K562 (cell line): ENCODE data around the gene SHROOM3. TPM values are rescaled to one million over a fixed set of nuclear protein-coding genes. Genes with fewer than 3 reads are reported as not detected.
A peak's percentile ranks its signal among the peaks of the same experiment; 100 is the strongest.

Experiments
- ATAC-seq: fragments of 200-7000 bp; cut with Tn5 transposase; 3 replicates; pipeline ENCODE4 v1.9.1; 2020; ENCODE audit warnings: moderate library complexity
- BruUV-seq: library from RNA; stranded (reverse); fragments of 400-500 nt; replicated peaks from 2 replicates; lab custom pipeline; 2021; lab: Mats Ljungman, UMichigan
- CTCF ChIA-PET: fragments of 300-600 bp; formaldehyde crosslinking; extraction: SDS; loops from one replicate; lab custom pipeline; 2021; ENCODE audit warnings: low intra/inter-chr PET ratio; lab: Yijun Ruan, JAX
- POLR2A ChIA-PET: fragments of 300-600, 350-650 bp; sonication (Branson Sonifier 250); formaldehyde crosslinking; extraction: SDS; loops from one replicate; lab custom pipeline; 2021; ENCODE audit warnings: antibody characterized with exemption, inconsistent platforms; lab: Yijun Ruan, JAX
- DNase-seq, 4 experiments: peaks; one replicate each; pipeline versions ENCODE4 v3.0.0 to v3.0.0-alpha.2; 2011 to 2018; ENCODE audit warnings: low spot score in 3 of 4, mixed read lengths in 3 of 4; ENCODE audit errors: extremely low read depth in 1 of 4
- FAIRE-seq: peaks from 2 replicates; lab custom pipeline; 2011; peaks lifted over from hg19 to GRCh38; lab: Jason Lieb, UNC
- H2AFZ ChIP-seq: 2 replicates; pipeline ENCODE4 v1.6.0; 2011; ENCODE audit warnings: low read depth, low read length, control low read depth, inconsistent platforms
- H3K27ac ChIP-seq: fragments of 200-600 bp; 3 replicates; pipeline ENCODE4 v1.8.0; 2011; ENCODE audit warnings: low read depth, mild to moderate bottlenecking, control low read depth, inconsistent platforms, low read length, moderate library complexity, mixed read lengths; ENCODE audit errors: extremely low read depth
- H3K27me3 ChIP-seq, 2 experiments: fragments of 300-600 bp in 1 of 2; 2 replicates in 1 of 2; 3 replicates in 1 of 2; pipeline versions ENCODE4 v1.6.0 to v1.8.0; 2011; ENCODE audit warnings: inconsistent platforms in 2 of 2, low read length in 2 of 2, mild to moderate bottlenecking in 1 of 2, mixed read lengths in 1 of 2, moderate library complexity in 1 of 2; ENCODE audit not compliant: control insufficient read depth in 2 of 2, insufficient read depth in 2 of 2
- H3K36me3 ChIP-seq: fragments of 300-600 bp; 3 replicates; pipeline ENCODE4 v1.8.0; 2011; ENCODE audit warnings: mild to moderate bottlenecking, low read length, inconsistent platforms; ENCODE audit not compliant: control insufficient read depth, insufficient read depth
- H3K4me1 ChIP-seq, 2 experiments: fragments of 200-600 bp in 1 of 2; replicated peaks in 1 of 2; 2 replicates in 1 of 2; 3 replicates in 1 of 2; pipeline versions ENCODE4 v1.5.1 to v1.8.0; 2011; ENCODE audit warnings: inconsistent platforms in 2 of 2, low read length in 2 of 2, mild to moderate bottlenecking in 1 of 2, mixed read lengths in 1 of 2, moderate library complexity in 1 of 2; ENCODE audit not compliant: control insufficient read depth in 2 of 2, insufficient read depth in 2 of 2
- H3K4me2 ChIP-seq: 2 replicates; pipeline ENCODE4 v1.6.1; 2011; ENCODE audit warnings: low read length, control low read depth, inconsistent platforms, mixed read lengths; ENCODE audit not compliant: insufficient read depth
- H3K4me3 ChIP-seq: fragments of 200-600 bp; sonication (generic), shearing (Covaris generic); 2 replicates; pipeline ENCODE4 v1.5.1; 2016; ENCODE audit warnings: control low read depth, inconsistent platforms
- H3K79me2 ChIP-seq: fragments of 200-600 bp; 3 replicates; pipeline ENCODE4 v1.8.0; 2011; ENCODE audit warnings: low read length, inconsistent platforms; ENCODE audit not compliant: control insufficient read depth, insufficient read depth
- H3K9ac ChIP-seq, 2 experiments: 2 replicates each; pipeline versions ENCODE4 v1.6.0 to v1.6.1; 2011; ENCODE audit warnings: low read depth in 2 of 2, low read length in 2 of 2, control low read depth in 1 of 2, inconsistent platforms in 1 of 2, mild to moderate bottlenecking in 1 of 2, mixed read lengths in 1 of 2; ENCODE audit not compliant: insufficient read depth in 1 of 2
- H3K9me1 ChIP-seq: one replicate; pipeline ENCODE4 v1.6.0; 2011; ENCODE audit warnings: inconsistent platforms, mild to moderate bottlenecking, low read length, moderate library complexity; ENCODE audit not compliant: control insufficient read depth, insufficient read depth
- H3K9me3 ChIP-seq: replicated peaks from 2 replicates; pipeline ENCODE4 v1.5.1; 2011; ENCODE audit warnings: low read depth, low read length, inconsistent platforms; ENCODE audit not compliant: control insufficient read depth, insufficient read depth
- H4K20me1 ChIP-seq: replicated peaks from 2 replicates; pipeline ENCODE4 v1.6.1; 2011; ENCODE audit warnings: low read length, inconsistent platforms, mixed read lengths; ENCODE audit not compliant: control insufficient read depth, insufficient read depth
- ATF3 ChIP-seq, 2 experiments: fragments of 450-650 bp in 1 of 2; sonication (generic) in 1 of 2; formaldehyde crosslinking in 1 of 2; IDR thresholded peaks in 1 of 2; conservative IDR thresholded peaks in 1 of 2; 2 replicates each; pipeline versions ENCODE4 v1.6.1 to v1.8.1; 2016 to 2023; ENCODE audit warnings: mild to moderate bottlenecking in 2 of 2, moderate library complexity in 2 of 2, inconsistent platforms in 1 of 2, missing genetic modification reagents in 1 of 2
- DEAF1 ChIP-seq: fragments of 450-650 bp; formaldehyde crosslinking; IDR thresholded peaks from 2 replicates; pipeline ENCODE4 v1.4.0; 2020; ENCODE audit warnings: mild to moderate bottlenecking, moderate library complexity
- DMBX1 ChIP-seq: fragments of 250-450 bp; sonication (Bioruptor Pico); IDR thresholded peaks from 2 replicates; pipeline ENCODE4 v1.8.0; 2022; ENCODE audit warnings: inconsistent platforms, mild to moderate bottlenecking, moderate library complexity, borderline replicate concordance
- HSF4 ChIP-seq: fragments of 250-450 bp; sonication (Bioruptor Pico); IDR thresholded peaks from 2 replicates; pipeline ENCODE4 v2.1.2; 2022; ENCODE audit warnings: mild to moderate bottlenecking, moderate library complexity, borderline replicate concordance
- MYC ChIP-seq, 2 experiments: fragments of 250-450 bp in 1 of 2; sonication (Bioruptor Pico) in 1 of 2; IDR thresholded peaks; 2 replicates each; pipeline versions ENCODE4 v1.5.1 to v1.6.1; 2012 to 2021; ENCODE audit warnings: low read depth in 2 of 2, borderline replicate concordance in 1 of 2, improper control_type of control experiment in 1 of 2, low read length in 1 of 2, mild to moderate bottlenecking in 1 of 2, moderate library complexity in 1 of 2
- NFE2 ChIP-seq: IDR thresholded peaks from 2 replicates; pipeline ENCODE4 v1.6.1; 2014; ENCODE audit warnings: antibody characterized with exemption, low read depth
- SMARCE1 ChIP-seq: fragments of 450-650 bp; IDR thresholded peaks from 2 replicates; pipeline ENCODE4 v1.7.1; 2016; ENCODE audit warnings: mild to moderate bottlenecking
- TAF7 ChIP-seq: fragments of 450-650 bp; IDR thresholded peaks from 2 replicates; pipeline ENCODE4 v1.6.1; 2016; ENCODE audit warnings: missing genetic modification characterization, missing compliant biosample characterization
- TFAM ChIP-seq: fragments of 250-450 bp; sonication (Bioruptor Pico); conservative IDR thresholded peaks from 2 replicates; pipeline ENCODE4 v1.5.0; 2021; ENCODE audit warnings: mild to moderate bottlenecking, moderate library complexity
- ZNF311 ChIP-seq: fragments of 250-450 bp; sonication (Bioruptor Pico); IDR thresholded peaks from 2 replicates; pipeline ENCODE4 v1.4.0; 2020; ENCODE audit warnings: mild to moderate bottlenecking, moderate library complexity
- ZNF717 ChIP-seq: fragments of 250-450 bp; sonication (Bioruptor Pico); IDR thresholded peaks from 2 replicates; pipeline ENCODE4 v1.5.0; 2021
- in situ Hi-C: fragments of 300-500 bp; cut with MboI; formaldehyde crosslinking; loops from 4 replicates; pipeline ENCODE4 v1.15.0; 2018; ENCODE audit warnings: inconsistent platforms, mixed read lengths
- intact Hi-C: fragments of 100-400 bp; cut with micrococcal nuclease; formaldehyde crosslinking; loops from 2 replicates; pipeline ENCODE4 v1.14.2; 2022
- polyA plus RNA-seq, 8 experiments: library from polyadenylated mRNA; depleted of rRNA in 4 of 8; stranded (reverse) in 5 of 8; unstranded in 3 of 8; fragments of >200 nt; fragmentation: Nextera tagmentation in 2 of 8; fragmentation: Illumina TruSeq in 1 of 8; extraction: Ambion mirVana in 2 of 8; extraction: Trizol in 1 of 8; gene quantifications; 2 replicates each; pipeline versions ENCODE4 v1.2.1 to v1.2.3, GENCODE V29; 2011 to 2014; ENCODE audit warnings: inconsistent platforms in 1 of 8, missing spikeins in 1 of 8
- total RNA-seq, 7 experiments: library from RNA; depleted of rRNA in 6 of 7; stranded (reverse); fragments of >200 nt in 6 of 7; fragmentation: Illumina TruSeq in 2 of 7; extraction: Trizol in 2 of 7; gene quantifications; 2 replicates each; pipeline versions ENCODE4 v1.2.1 to v1.2.3, GENCODE V29; 2011 to 2021; ENCODE audit warnings: low replicate concordance in 1 of 7

Gene SHROOM3
- total and polyA plus RNA-seq, 9 of the 15 experiments (the other 6 are each of a cell fraction or from before 2014, with no cell fraction given), result 0.01 to 0.07 TPM; not detected in 7

- TF ChIP-seq ZNF311 (CRISPR knock-in tag) (no peak), SMARCE1 (no peak), DEAF1 (CRISPR knock-in tag) (no peak), TAF7 (no peak), NFE2 (peak; percentile 97), HSF4 (CRISPR knock-in tag) (no peak), MYC (IDR thresholded peaks at IDR 0.05; ENCODE audit: low read depth, low read length) (peak; percentile 71), MYC (CRISPR knock-in tag; IDR thresholded peaks at IDR 0.05; ENCODE audit: borderline replicate concordance, low read depth) (no peak), ZNF717 (CRISPR knock-in tag) (no peak), DMBX1 (no peak)
Observed at GRCh38 chr4:76772498-76773106, 337.6 kb downstream of the SHROOM3 start (continued).

DNA sequence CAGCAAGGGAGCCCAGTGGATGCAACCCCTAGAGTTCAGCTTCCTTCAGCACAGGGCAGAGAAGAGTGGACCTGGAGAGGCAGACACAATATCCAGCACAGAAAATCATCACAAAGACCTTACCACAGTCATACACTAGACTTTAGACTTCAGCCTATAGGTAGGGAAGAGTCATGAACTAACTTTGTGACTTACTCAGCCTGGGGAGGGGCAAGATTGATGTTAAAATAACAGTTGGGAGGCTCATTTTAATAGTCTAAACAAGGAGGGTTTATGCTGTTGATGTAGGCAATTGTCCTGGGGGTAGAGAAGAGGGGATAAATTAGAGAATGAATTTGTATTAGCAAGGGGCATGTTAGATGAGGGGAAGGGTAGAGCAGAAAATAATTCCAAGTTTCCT lies 338.7 kb downstream of the SHROOM3 start:
- ATAC-seq (no peak), FAIRE-seq (no peak)
- CTCF ChIA-PET, result no interaction called here

More for the DNA sequence above, 338.7 kb downstream of the SHROOM3 start:
- POLR2A ChIA-PET, result no interaction called here
- Histone ChIP-seq H3K36me3 (no peaks in the 10 kb centered on the region), H3K4me2 (no peak overlapping the region), H3K9me1 (no peaks in the 10 kb centered on the region), H3K27me3 (no peaks in the 10 kb centered on the region), H3K9me3 (no peaks in the 10 kb centered on the region; the same call in none of the 2 replicates), H4K20me1 (no peaks in the 10 kb centered on the region), H3K9ac (no peak overlapping the region), H3K4me1 (peaks cover 4 to 5% of the 10 kb centered on the region in 2 experiments; a peak in 3 of 5 replicates), H2AFZ (no peak overlapping the region), H3K4me3 (no peak overlapping the region), H3K79me2 (no peaks in the 10 kb centered on the region), H3K27ac (no peak overlapping the region)
- no peak for DNase-seq
- BruUV-seq, result no TSS peak
- no peak for TF ChIP-seq TFAM (CRISPR knock-in tag)
- no peak for TF ChIP-seq ATF3 (IDR thresholded peaks at IDR 0.05)
- no peak for TF ChIP-seq ATF3 (CRISPR knock-in tag; conservative IDR thresholded peaks at IDR 0.05)
- in situ Hi-C loops, result no loop called here
- intact Hi-C loops, result no loop called here
